Stimulated activated CD8-positive, alpha-beta memory T cell treated with anti-CD3 and anti-CD28 coated beads, Interleukin-4, amount 100 ng/mL, for 48 hours (primary cell): Measurements from ENCODE around the gene C5orf46.
"Not testable (repeated sequence)": the region's sequence is repeated elsewhere in the genome, so short reads cannot be mapped to it uniquely, and the experiment has no call there.

Experiments
- DNase-seq: peaks from one replicate; pipeline ENCODE4 v3.0.0-alpha.2; 2020

The C5orf46 gene

DNA sequence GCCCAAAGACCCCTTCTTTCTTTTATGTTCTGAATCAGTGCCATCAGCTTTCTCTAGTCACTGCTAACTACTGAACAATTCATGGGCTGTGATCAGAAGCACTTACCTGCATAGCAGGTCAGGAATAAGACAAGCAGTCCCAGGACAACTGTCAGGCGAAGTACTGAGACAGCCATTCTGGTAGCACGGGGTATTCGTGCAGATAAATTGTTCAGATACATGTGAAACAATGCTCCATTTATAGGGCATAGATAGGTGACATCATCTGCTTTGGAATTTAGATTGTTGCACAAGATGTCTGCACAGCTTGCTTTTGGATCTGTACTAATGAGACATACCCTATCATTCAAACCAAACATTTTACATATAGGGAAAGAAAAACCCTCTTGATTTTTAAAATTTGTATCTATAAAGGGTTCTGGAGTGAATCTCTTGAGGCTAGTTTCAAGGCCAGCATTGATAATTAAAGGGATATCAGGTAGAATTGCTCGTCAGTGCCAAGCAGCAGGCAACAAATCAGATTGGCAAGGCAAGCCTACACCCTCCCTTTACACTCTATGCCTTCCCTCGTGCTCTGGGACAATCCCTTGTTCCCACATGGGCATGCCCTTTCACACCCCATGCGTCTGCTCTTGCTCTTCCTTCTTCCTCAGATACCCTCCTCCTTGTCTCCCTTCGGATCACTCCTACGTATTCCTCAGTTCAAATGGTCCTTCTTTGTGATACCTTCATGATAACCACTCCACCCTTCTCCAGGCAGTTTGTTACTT lies at the start of gene C5orf46:
TSS of gene C5orf46 (minus strand) at position 213 of the 770 bp plus-strand sequence. CDS start at position 176, 37 bp downstream.
- DNase-seq, result no peak

DNA sequence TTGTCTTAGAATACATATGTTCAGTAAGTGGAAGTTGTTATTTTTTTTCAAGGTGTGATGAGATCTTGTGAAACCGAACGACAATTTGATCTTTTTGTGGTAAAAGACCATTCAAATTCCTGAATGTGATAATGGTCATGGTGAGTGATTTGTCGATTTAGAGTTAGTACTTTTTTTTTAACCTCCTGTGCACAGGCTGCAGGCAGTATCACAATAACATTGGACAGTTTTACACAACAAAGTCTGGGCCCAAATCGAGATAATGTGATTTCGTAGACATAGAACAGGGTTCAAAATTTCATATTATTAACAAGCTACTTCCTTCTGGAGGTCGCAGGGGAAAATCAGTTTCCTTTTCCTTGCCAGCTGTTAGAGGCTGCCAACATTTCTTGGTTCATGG lies 48.6 kb upstream of the C5orf46 start:
- DNase-seq, result no peak

- no peak for DNase-seq
These were observed 43.6 kb upstream of the C5orf46 start for GRCh38 chr5:147949711-147950573.

- not testable (repeated sequence) for DNase-seq
These were observed 40.4 kb upstream of the C5orf46 start for GRCh38 chr5:147946658-147947274.

GRCh38 chr5:147939431-147940114 lies 33.2 kb upstream of the C5orf46 start:
- no peak for DNase-seq

GRCh38 chr5:147935032-147935431 lies 28.7 kb upstream of the C5orf46 start:
- no peak for DNase-seq

GRCh38 chr5:147930769-147931168 lies 24.4 kb upstream of the C5orf46 start:
- no peak for DNase-seq

- no peak for DNase-seq
These were observed 21.6 kb upstream of the C5orf46 start for GRCh38 chr5:147927901-147928300.

DNA sequence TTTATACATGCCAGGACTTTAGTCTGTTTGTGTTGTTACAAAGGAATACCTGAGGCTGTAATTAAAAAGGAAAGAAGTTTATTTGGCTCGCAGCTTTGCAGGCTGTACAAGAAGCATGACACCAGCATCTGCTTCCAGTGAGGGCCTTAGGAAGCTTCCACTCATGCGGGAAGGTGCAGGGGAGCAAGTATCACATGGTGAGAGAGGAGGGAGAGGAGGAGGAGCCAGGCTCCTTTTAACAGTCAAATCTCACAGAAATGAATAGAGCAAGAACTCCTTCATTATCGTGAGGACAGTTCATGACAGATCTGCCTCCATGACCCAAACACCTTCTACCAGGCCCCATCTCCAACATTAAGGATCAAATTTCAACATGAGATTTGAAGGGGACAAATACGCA lies 18.7 kb upstream of the C5orf46 start:
- DNase-seq, result no peak

- no peak for DNase-seq
These were observed 14.8 kb upstream of the C5orf46 start for GRCh38 chr5:147921136-147921535.

GRCh38 chr5:147920420-147921030 lies 14.2 kb upstream of the C5orf46 start:
- no peak for DNase-seq

- DNase-seq, result no peak
These were observed 12.6 kb upstream of the C5orf46 start for GRCh38 chr5:147918899-147919298.

- DNase-seq, result no peak
These were observed 11.9 kb upstream of the C5orf46 start for GRCh38 chr5:147918101-147918685.

DNA sequence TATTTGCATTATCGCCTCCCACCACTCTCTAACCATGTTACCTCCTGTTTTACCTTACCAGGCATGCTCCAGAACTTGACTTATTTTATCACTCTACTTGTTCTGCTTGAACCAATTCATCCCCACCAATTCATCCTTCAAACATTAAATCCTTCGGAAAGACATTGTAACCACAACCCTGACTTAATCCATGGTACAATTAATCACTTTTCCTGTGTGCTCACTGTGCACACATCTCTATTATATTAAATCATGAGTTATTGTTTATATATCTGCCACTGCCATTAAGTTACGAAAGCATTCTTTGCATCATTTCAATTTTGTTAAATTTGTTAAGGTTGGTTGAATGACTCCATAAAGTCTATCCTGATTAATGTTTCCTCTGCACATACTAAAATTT lies 7.4 kb upstream of the C5orf46 start:
- no peak for DNase-seq

GRCh38 chr5:147912011-147912410 lies 5.7 kb upstream of the C5orf46 start:
- DNase-seq, result no peak

DNA sequence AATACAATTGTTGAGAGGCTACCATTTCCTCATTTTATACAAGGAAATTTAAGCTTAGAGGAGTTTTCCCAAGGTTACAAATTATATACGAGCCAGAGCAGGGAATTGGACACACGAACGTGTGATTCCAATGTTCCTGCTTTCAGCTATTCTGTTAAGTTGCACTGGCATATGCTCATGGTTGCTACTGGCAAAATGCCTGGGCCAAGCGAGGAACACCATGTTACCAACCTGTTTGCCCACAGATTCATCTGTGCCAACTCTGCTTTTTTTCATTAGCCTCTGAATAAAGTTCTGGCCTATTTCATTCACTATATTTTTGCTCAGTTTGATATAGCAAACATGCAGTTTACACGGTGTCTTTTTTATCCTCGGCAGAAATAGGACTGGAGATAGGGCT lies 5.1 kb upstream of the C5orf46 start:
- DNase-seq, result no peak

DNA sequence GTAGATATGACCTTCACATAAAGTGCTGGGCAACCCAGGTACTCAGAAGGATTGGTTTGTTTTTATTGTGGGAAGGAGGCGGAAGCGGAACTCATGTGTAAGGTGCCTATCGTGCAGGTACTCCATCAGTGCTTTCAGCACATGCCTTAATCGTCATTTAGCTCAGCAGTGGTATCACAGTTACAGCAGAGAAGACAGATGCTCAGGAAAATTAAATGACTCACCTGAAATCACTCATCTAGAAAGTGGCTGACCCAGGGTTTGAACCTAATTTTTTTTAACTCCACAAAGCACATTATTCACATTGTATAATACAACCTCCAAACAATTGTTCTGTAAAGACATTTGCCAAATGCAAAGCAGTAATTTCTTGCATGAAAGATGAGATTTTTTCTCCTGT lies 2.2 kb downstream of the C5orf46 start:
- DNase-seq, result no peak

- DNase-seq, result no peak
These were observed 3.7 kb downstream of the C5orf46 start for GRCh38 chr5:147902609-147903115.

DNA sequence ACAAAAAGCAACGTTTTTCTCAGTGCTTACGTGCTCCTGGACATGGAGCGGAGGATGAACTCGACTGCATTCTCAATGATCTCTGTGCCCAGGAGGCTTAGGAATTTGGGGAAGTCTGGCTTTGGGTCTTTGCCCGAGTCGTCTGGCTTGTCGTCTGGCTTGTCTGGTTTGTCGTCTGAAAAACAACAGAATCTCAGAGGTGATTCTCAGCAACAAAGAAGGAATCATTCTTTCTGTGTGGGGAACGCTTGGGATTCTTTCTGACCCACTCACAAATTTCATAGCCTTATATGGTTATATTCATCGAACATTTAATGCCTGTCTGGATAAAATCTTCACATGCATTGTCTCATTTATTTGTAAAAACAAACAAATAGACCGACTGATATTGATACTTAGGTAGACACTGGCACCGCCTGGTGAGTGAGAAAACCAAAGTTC lies 4.7 kb downstream of the C5orf46 start:
- no peak for DNase-seq

- DNase-seq, result no peak
These were observed 7.4 kb downstream of the C5orf46 start for GRCh38 chr5:147898875-147899401.

- DNase-seq, result no peak
These were observed 10.5 kb downstream of the C5orf46 start for GRCh38 chr5:147895864-147896263.

- DNase-seq, result no peak
These were observed 12.5 kb downstream of the C5orf46 start for GRCh38 chr5:147893820-147894219.
